Adrenal gland (tissue), 5 donors: ENCODE results near the gene GRN.

ENCODE experiments used
- CTCF ChIP-seq, 6 experiments: fragments of 450-650 bp in 4 of 6; fragments of 200-600 bp in 2 of 6; sonication (generic) in 1 of 6; IDR thresholded peaks; 1 replicate in 5 of 6; 2 replicates in 1 of 6; pipeline versions ENCODE4 v1.5.1 to v1.8.0; 2016 to 2021; ENCODE audit warnings: antibody characterized with exemption in 6 of 6, mild to moderate bottlenecking in 2 of 6, moderate library complexity in 1 of 6
- POLR2A ChIP-seq, 2 donors: fragments of 450-650 bp; IDR thresholded peaks; one replicate each; pipeline ENCODE4 v1.6.1; 2017; ENCODE audit warnings: antibody characterized with exemption in 2 of 2, mild to moderate bottlenecking in 2 of 2, moderate library complexity in 1 of 2
- donor health status: DM: no; HTN: no; CAD: no.

- TF ChIP-seq CTCF (IDR thresholded peaks at IDR 0.05) (no peak), POLR2A (IDR thresholded peaks at IDR 0.05) (no peak)
Observed at GRCh38 chr17:44379887-44380286, 34.8 kb downstream of the GRN start.
